Epithelial cell of proximal tubule (primary cell): ENCODE results near the gene IPCEF1. TPM values are rescaled to one million over a fixed set of nuclear protein-coding genes. Genes with fewer than 3 reads are reported as not detected.

Experiments used
- DNase-seq: peaks from one replicate; pipeline ENCODE4 v3.0.0-alpha.2; 2011; ENCODE audit warnings: low read depth
- H3K4me3 ChIP-seq: 2 replicates; pipeline ENCODE4 v1.5.1; 2011; ENCODE audit warnings: low read depth, mild to moderate bottlenecking, low read length
- total RNA-seq: library from RNA; depleted of rRNA; stranded (reverse); fragments of >200 nt; gene quantifications from 2 replicates; pipeline ENCODE4 v1.2.3, GENCODE V29; 2015
- TF ChIP-seq, protein P1 (sequence below): conservative IDR thresholded peaks from 2 replicates; pipeline ENCODE4 v1.5.1; 2012; ENCODE audit warnings: low read depth, mild to moderate bottlenecking, low read length

IPCEF1 gene, protein sequence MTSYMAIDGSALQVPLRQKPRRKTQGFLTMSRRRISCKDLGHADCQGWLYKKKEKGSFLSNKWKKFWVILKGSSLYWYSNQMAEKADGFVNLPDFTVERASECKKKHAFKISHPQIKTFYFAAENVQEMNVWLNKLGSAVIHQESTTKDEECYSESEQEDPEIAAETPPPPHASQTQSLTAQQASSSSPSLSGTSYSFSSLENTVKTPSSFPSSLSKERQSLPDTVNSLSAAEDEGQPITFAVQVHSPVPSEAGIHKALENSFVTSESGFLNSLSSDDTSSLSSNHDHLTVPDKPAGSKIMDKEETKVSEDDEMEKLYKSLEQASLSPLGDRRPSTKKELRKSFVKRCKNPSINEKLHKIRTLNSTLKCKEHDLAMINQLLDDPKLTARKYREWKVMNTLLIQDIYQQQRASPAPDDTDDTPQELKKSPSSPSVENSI
- 0.36 and 0.63 TPM in 2 replicates for total RNA-seq

DNA sequence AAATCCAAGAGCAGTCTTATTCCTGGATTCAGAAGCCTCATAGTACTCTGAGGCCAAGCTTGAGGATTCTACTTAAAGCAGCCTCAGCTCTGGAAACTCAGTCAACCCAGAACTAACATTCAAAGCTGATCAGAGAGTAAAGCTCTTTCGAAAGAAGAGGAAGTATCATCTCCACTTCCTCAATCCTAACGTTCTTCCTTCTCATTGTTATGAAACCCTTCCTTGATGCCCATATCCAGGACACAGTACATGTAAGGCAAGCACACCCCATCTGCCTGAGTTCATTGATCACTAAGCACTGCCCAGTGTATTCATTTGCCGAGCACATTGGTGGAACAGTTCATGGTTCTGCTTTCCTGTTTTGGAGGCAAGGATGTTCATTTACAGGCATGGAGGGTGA is at the start of gene IPCEF1:
Gene IPCEF1, minus strand, starts transcription at position 114 of the 400 bp plus-strand sequence. CDS start 90,856 bp downstream, outside the sequence.
- TF ChIP-seq, protein P1, sequence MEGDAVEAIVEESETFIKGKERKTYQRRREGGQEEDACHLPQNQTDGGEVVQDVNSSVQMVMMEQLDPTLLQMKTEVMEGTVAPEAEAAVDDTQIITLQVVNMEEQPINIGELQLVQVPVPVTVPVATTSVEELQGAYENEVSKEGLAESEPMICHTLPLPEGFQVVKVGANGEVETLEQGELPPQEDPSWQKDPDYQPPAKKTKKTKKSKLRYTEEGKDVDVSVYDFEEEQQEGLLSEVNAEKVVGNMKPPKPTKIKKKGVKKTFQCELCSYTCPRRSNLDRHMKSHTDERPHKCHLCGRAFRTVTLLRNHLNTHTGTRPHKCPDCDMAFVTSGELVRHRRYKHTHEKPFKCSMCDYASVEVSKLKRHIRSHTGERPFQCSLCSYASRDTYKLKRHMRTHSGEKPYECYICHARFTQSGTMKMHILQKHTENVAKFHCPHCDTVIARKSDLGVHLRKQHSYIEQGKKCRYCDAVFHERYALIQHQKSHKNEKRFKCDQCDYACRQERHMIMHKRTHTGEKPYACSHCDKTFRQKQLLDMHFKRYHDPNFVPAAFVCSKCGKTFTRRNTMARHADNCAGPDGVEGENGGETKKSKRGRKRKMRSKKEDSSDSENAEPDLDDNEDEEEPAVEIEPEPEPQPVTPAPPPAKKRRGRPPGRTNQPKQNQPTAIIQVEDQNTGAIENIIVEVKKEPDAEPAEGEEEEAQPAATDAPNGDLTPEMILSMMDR: no peak
- no peak within 1 kb of the TSS for H3K4me3 ChIP-seq
- DNase-seq: no peak

DNA sequence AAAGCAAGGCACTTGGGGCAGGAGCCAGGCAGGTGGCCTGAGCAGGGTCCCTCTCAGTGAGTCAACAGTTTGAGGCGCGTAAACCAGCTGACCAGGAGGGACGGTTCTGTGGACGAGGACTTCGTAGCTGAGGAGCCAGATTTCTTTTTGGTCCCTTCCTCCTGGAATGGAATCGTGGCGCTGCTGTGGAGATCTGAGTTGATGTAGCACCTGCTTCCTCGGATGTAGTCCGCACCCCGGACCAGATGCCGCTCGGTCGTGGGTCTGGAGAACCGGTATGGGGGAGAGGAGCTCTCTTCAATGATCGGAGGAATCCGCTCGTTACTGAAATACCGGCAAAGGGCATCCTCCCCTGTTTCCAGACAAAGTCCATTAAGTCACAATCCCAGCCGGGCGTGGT is 49.7 kb upstream of the IPCEF1 start:
- DNase-seq: no peak
- TF ChIP-seq, protein P1: no peak
- H3K4me3 ChIP-seq: no peak overlapping the region

DNA sequence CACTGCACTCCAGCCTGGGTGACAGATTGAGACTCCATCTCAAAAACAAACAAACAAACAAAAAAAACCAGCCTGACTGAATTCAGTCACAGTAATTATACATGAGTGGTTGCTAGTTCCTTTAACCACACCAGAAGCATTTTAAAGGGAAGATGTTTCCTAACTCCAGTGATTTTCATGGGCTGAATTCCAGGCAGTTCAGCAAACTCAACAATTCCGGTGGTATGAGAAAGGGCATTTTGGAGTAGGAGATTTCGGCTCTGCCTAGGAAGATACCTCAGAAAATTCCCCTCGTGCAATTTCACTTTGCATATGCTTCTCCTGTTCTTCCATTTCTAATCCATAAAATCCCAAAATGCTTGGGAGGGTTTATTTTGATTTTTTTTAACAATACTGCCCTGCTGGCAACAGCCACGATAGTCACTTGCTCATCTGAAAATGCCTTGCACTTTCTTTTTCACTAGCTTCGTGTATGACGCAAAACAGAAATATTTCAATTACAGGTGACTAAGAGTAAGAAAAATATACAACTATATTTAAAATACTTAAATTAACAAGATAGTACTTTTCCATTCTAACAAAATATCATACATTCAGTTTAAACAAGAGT is 48.3 kb upstream of the IPCEF1 start:
- H3K4me3 ChIP-seq: no peak overlapping the region
- TF ChIP-seq, protein P1: no peak
- DNase-seq: no peak

DNA sequence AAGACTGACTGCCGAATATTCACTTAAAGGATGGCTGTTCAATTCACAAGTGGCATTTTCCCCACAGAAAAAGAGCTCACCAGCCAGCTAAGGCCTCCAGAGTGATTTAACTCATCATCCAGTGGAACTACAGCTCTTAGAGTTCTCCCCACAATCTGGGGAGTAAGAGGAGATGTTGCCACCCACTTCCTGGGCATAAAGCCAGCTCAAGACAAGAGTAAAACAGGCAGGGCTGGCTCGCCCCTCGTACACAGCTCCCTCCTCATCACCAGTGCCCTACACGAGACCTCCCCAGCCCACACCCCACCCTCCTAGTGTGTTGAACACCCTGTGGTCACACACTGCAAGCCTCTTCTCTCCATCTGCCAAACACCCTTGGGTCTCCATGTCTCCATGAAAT is 47.2 kb upstream of the IPCEF1 start:
- TF ChIP-seq, protein P1: no peak
- DNase-seq: no peak
- no peak overlapping the region for H3K4me3 ChIP-seq

DNA sequence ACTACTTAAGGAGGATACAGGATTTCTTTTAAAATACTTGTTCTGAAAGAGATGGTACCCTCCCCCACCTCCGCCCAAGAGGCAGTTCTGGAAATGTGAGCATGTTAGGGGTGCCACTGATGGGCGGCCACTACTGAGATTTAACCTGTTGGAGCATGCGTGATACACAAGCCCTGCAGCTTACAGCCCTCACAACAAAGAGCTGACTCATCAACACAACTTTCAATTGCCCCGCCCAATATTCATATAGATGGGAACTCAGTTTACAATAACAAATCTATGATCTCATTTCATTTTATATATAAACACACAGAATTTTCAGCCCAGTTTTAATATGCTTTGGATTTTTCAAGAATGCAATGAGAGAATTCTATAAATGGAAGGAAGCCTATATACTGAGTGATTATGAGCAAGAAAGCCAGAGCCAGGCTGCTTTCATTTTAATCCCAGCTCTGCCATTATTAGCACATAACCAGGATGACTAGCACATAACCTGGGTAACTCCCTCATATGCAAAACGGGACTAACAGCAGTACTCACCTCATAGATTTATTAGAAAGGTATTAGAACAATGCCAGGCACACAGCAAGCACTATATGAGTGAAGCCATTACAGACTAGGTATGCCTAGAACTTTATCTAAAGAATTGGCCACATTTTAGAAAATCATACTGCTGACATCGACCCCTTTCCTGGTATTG is 45.6 kb upstream of the IPCEF1 start:
- TF ChIP-seq, protein P1: no peak
- H3K4me3 ChIP-seq: no peak overlapping the region
- DNase-seq: no peak

DNA sequence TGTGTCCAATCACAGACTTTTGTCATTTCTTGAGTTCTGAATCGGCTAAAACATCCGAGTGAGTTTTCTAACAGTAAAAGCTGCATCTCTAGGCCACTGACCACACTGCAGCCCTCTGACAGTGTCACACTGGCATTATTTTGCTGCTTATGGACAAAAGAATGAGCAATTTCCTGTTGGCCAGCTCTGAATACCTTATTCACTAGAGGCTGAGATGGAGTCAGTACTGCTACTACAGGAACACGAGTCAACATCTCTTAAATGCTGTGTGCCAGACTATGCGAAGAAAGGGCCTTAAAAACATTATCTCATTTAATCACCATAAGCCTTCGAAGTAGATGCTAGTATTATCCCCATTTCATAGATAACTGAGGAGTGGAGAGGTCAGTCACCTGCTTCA is 42.5 kb upstream of the IPCEF1 start:
- TF ChIP-seq, protein P1: no peak
- H3K4me3 ChIP-seq: no peak overlapping the region

More for the DNA sequence above, 42.5 kb upstream of the IPCEF1 start:
- no peak for DNase-seq
